ENCODE results near the gene GTF2E1.
"Not testable (repeated sequence)": the region's sequence is repeated elsewhere in the genome, so short reads cannot be mapped to it uniquely, and the experiment has no call there.

GTF2E1 gene

DNA sequence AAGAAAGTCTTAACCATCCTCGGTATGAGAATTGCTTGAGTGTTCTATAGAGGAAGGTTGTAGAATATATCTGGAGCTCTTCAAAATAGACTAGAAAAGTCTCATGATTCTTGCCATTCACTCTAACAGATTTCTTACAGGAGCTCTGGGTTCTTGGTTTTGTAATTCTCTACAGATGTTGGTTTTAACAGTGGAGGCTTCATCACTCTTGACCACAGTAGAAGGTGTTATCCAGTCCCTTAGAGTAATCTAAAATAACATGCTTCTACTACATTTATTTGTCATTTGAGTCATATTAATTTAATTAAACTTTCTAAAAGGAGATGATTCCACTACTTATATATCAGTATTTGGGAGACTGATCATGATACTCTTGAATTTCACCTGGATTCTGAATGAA lies 9.7 kb downstream of the GTF2E1 start:
- in situ Hi-C loops (cut with HindIII; ENCODE audit: low pct_ligation_motif_present, low sequenced_read_pairs), result no loop called here
- DNase-seq, result no peak
- TF ChIP-seq, protein P1, sequence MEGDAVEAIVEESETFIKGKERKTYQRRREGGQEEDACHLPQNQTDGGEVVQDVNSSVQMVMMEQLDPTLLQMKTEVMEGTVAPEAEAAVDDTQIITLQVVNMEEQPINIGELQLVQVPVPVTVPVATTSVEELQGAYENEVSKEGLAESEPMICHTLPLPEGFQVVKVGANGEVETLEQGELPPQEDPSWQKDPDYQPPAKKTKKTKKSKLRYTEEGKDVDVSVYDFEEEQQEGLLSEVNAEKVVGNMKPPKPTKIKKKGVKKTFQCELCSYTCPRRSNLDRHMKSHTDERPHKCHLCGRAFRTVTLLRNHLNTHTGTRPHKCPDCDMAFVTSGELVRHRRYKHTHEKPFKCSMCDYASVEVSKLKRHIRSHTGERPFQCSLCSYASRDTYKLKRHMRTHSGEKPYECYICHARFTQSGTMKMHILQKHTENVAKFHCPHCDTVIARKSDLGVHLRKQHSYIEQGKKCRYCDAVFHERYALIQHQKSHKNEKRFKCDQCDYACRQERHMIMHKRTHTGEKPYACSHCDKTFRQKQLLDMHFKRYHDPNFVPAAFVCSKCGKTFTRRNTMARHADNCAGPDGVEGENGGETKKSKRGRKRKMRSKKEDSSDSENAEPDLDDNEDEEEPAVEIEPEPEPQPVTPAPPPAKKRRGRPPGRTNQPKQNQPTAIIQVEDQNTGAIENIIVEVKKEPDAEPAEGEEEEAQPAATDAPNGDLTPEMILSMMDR (IDR thresholded peaks at IDR 0.05; ENCODE audit: low read depth, low read length, missing control alignments), result no peak
- H3K36me3 ChIP-seq (replicated peaks), result peaks cover 3% of the 10 kb centered on the region
- no peak overlapping the region for H3K27ac ChIP-seq
- H3K4me3 ChIP-seq (ENCODE audit: low read depth, low read length), result no peak overlapping the region
- no peaks in the 10 kb centered on the region for H3K27me3 ChIP-seq (replicated peaks)

DNA sequence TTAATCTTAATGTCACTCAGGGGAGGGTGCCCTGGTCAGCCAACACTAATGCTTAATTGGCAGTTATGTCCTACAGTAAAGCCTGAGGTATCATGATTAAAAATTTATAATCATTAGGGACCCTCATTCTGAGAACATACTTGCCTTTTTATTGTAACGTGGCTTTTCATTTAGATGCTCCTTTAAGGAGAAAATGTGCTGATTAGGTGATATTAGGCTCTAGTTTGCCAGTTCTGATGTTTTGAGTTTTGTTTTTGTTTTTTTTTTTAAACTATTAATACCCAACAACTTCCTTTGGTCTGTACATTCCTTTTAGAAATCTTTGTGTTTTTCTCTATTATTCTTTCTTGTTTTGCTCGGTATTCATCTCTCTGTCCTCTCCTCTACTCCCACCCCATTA lies 10.3 kb downstream of the GTF2E1 start:
- no peak overlapping the region for H3K4me3 ChIP-seq (ENCODE audit: low read depth, low read length)

DNA sequence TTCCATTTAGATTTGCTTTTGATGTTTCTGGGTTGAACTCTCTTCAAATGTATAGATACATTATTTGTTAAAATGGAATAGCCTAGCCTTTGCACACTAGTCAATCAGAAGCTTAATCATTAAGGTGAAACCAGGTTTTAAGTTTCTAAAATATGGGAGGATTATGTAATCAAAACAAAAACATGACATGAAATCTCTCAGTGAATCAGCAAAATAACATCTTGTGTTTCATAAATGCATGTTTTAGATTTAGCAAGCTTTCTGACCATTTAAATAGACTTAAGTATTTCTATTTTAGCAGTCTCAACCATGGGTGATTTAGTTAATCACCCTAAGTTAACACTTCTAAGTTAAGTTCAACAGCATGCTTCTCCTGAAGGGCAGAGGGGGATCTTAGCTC lies 11.3 kb downstream of the GTF2E1 start:
- no peak for DNase-seq
- Histone ChIP-seq H3K36me3 (replicated peaks) (peaks cover 3% of the 10 kb centered on the region), H3K27me3 (replicated peaks) (no peaks in the 10 kb centered on the region), H3K4me3 (ENCODE audit: low read depth, low read length) (no peak overlapping the region), H3K27ac (peak overlapping the region; percentile 34)
- in situ Hi-C loops (cut with HindIII; ENCODE audit: low pct_ligation_motif_present, low sequenced_read_pairs), result no loop called here
- TF ChIP-seq, protein P1 (IDR thresholded peaks at IDR 0.05; ENCODE audit: low read depth, low read length, missing control alignments), result no peak

More for the DNA sequence above, 10.3 kb downstream of the GTF2E1 start:
- Histone ChIP-seq H3K27ac (no peak overlapping the region), H3K27me3 (replicated peaks) (no peaks in the 10 kb centered on the region), H3K36me3 (replicated peaks) (peaks cover 3% of the 10 kb centered on the region)
- in situ Hi-C loops (cut with HindIII; ENCODE audit: low pct_ligation_motif_present, low sequenced_read_pairs), result no loop called here
- DNase-seq, result no peak
- TF ChIP-seq, protein P1 (IDR thresholded peaks at IDR 0.05; ENCODE audit: low read depth, low read length, missing control alignments), result no peak

DNA sequence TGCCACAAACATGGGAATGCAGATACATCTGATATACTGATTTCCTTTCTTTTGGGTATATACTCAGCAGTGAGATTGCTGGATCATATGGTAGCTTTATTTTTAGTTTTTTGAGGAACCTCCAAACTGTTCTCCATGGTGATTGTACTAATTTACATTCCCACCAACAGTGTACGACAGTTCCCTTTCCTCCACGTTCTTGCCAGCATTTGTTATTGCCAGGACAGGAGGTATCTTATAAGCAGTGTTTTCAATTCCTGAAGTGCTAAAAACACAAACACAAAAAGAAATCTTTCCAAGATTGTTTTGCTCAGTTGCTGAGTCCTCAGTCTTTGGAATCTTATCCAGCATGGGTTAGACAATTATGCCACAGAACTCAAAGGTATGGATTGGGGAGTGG lies 13.5 kb downstream of the GTF2E1 start:
- Histone ChIP-seq H3K27ac (no peak overlapping the region), H3K36me3 (replicated peaks) (peaks cover 3% of the 10 kb centered on the region), H3K27me3 (replicated peaks) (no peaks in the 10 kb centered on the region), H3K4me3 (ENCODE audit: low read depth, low read length) (no peak overlapping the region)
- TF ChIP-seq, protein P1 (IDR thresholded peaks at IDR 0.05; ENCODE audit: low read depth, low read length, missing control alignments), result no peak
- in situ Hi-C loops (cut with HindIII; ENCODE audit: low pct_ligation_motif_present, low sequenced_read_pairs), result no loop called here
- no peak for DNase-seq

DNA sequence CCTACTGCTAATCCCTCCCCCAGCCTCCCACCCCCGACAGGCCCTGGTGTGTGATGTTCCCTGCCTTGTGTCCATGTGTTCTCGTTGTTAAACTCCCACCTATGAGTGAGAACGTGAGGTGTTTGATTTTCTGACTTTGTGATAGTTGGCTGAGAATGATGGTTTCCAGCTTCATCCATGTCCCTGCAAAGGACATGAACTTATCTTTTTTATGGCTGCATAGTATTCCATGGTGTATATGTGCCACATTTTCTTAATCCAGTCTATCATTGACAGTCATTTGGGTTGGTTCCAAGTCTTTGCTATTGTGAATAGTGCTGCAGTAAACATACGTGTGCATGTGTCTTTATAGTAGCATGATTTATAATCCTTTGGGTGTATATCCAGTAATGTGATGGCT lies 16.0 kb downstream of the GTF2E1 start:
- H3K27me3 ChIP-seq (replicated peaks); H3K27ac ChIP-seq; DNase-seq; H3K4me3 ChIP-seq (ENCODE audit: low read depth, low read length); in situ Hi-C loops (cut with HindIII; ENCODE audit: low pct_ligation_motif_present, low sequenced_read_pairs); H3K36me3 ChIP-seq (replicated peaks): not testable (repeated sequence)

DNA sequence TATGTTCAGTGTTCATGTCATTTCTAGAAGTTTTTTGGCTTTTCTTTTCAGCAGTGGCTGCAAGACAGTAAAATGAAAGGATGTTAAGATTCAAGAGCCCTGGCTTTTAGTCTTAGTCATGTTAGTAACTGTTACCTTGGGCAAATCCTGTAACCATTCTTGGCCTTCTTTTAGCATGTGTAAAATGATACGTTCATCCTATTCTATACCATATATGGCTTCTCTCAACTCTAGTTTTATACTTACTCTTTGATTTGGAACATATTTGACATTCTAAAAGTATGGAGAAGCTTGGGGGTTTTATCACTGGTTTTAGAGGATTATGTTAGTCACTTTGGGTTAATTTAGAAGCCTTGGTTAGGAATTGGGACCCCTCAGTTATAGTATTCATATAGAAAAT lies 20.1 kb downstream of the GTF2E1 start:
- no peak for DNase-seq
- in situ Hi-C loops (cut with HindIII; ENCODE audit: low pct_ligation_motif_present, low sequenced_read_pairs), result no loop called here
- Histone ChIP-seq H3K4me3 (ENCODE audit: low read depth, low read length) (no peak overlapping the region), H3K27ac (no peak overlapping the region), H3K27me3 (replicated peaks) (no peaks in the 10 kb centered on the region), H3K36me3 (replicated peaks) (no peaks in the 10 kb centered on the region)
- TF ChIP-seq, protein P1 (IDR thresholded peaks at IDR 0.05; ENCODE audit: low read depth, low read length, missing control alignments), result no peak
